ENCODE measurements around the gene HDAC8. TPM values are rescaled to one million over a fixed set of nuclear protein-coding genes. Genes with fewer than 3 reads are reported as not detected.

Gene HDAC8
- polyA plus RNA-seq, 1 donor from 2014 or later: 54.0 TPM

GRCh38 chrX:72294497-72294896, 278.1 kb downstream of the HDAC8 start:
- Histone ChIP-seq H3K27me3 (ENCODE audit: insufficient read depth, low read depth, low read length) (no peaks in the 10 kb centered on the region), H3K9me3 (ENCODE audit: low read length) (no peaks in the 10 kb centered on the region), H3F3A (ENCODE audit: insufficient read depth, low read length, poor library complexity, severe bottlenecking) (no peaks in the 10 kb centered on the region), H3K9ac (ENCODE audit: low read length) (no peak overlapping the region), H2AFZ (ENCODE audit: low read depth, low read length) (no peak overlapping the region), H3K4me3 (ENCODE audit: low read length) (no peak overlapping the region), H3K9me2 (ENCODE audit: insufficient read depth, low read length) (no peaks in the 10 kb centered on the region), H3K36me3 (ENCODE audit: insufficient read depth, low read length) (no peaks in the 10 kb centered on the region), H3K79me2 (replicated peaks; ENCODE audit: insufficient read depth, low read length) (no peaks in the 10 kb centered on the region), H4K20me1 (ENCODE audit: insufficient read depth) (no peaks in the 10 kb centered on the region), H3K27ac (ENCODE audit: low read length) (no peak overlapping the region), H3K4me2 (ENCODE audit: low read length) (no peak overlapping the region)
- TF ChIP-seq CTCF (IDR thresholded peaks at IDR 0.05; ENCODE audit: poor library complexity, severe bottlenecking) (no peak), EP300 (conservative IDR thresholded peaks at IDR 0.05; ENCODE audit: poor library complexity, severe bottlenecking) (no peak), EZH2 (IDR thresholded peaks at IDR 0.05; ENCODE audit: borderline replicate concordance, insufficient read depth, low read length, poor library complexity, severe bottlenecking) (no peak), RAD21 (conservative IDR thresholded peaks at IDR 0.05) (no peak), POLR2AphosphoS5 (IDR thresholded peaks at IDR 0.05) (no peak), REST (IDR thresholded peaks at IDR 0.05; ENCODE audit: borderline replicate concordance) (no peak), TAF1 (IDR thresholded peaks at IDR 0.05; ENCODE audit: low read depth) (no peak), SMC3 (conservative IDR thresholded peaks at IDR 0.05; ENCODE audit: poor library complexity) (no peak), MXI1 (conservative IDR thresholded peaks at IDR 0.05; ENCODE audit: poor library complexity, severe bottlenecking) (no peak)

- Histone ChIP-seq H3K27me3 (ENCODE audit: insufficient read depth, low read depth, low read length) (no peaks in the 10 kb centered on the region), H3F3A (ENCODE audit: insufficient read depth, low read length, poor library complexity, severe bottlenecking) (no peaks in the 10 kb centered on the region), H3K9me2 (ENCODE audit: insufficient read depth, low read length) (no peaks in the 10 kb centered on the region), H3K4me2 (ENCODE audit: low read length) (no peak overlapping the region), H3K27ac (ENCODE audit: low read length) (no peak overlapping the region), H3K9ac (ENCODE audit: low read length) (no peak overlapping the region), H3K9me3 (ENCODE audit: low read length) (no peaks in the 10 kb centered on the region), H2AFZ (ENCODE audit: low read depth, low read length) (no peak overlapping the region), H3K36me3 (ENCODE audit: insufficient read depth, low read length) (no peaks in the 10 kb centered on the region), H3K79me2 (replicated peaks; ENCODE audit: insufficient read depth, low read length) (no peaks in the 10 kb centered on the region), H4K20me1 (ENCODE audit: insufficient read depth) (no peaks in the 10 kb centered on the region), H3K4me3 (ENCODE audit: low read length) (no peak overlapping the region)
- TF ChIP-seq CTCF (IDR thresholded peaks at IDR 0.05; ENCODE audit: poor library complexity, severe bottlenecking): no peak
These were observed 290.3 kb downstream of the HDAC8 start for GRCh38 chrX:72282302-72282701.

Measured in neural cell (in vitro differentiated cells).